ENCODE results near the gene DPH6.

Gene DPH6

GRCh38 chr15:35477312-35478262 is 68.4 kb downstream of the DPH6 start:
- H3K4me1 Mint-ChIP-seq: peaks cover 7% of the 10 kb centered on the region
- TF ChIP-seq CTCF (IDR thresholded peaks at IDR 0.05; ENCODE audit: unreplicated experiment in 3 of 3): no peak
- no peaks in the 10 kb centered on the region for H3K27me3 Mint-ChIP-seq (ENCODE audit: low read depth)
- no peak overlapping the region for H3K4me3 Mint-ChIP-seq
- peaks cover 3% of the 10 kb centered on the region for H3K9me3 Mint-ChIP-seq
- H3K27ac Mint-ChIP-seq: no peak overlapping the region
- H3K36me3 Mint-ChIP-seq (ENCODE audit: low read depth): peaks cover 10% of the 10 kb centered on the region

DNA sequence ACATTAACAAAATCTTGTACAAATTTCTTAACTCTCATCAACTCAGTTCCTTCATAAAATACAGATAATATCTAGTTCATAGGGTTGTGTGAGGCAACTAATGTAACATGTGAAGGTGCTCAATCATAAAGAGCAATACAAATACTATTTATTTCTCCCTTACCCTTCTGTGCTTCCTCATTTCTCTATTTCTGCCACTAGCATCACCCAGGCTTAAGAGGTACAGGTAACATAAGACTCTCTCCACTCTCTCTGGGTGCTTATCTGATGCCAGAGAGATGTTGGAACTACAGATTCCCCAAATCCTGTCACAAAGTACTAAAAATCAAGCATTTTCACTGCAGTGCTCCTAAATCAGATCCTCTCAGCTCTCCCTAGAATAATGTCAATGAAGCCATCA is 74.9 kb downstream of the DPH6 start:
- Mint-ChIP-seq H3K36me3 (ENCODE audit: low read depth) (no peaks in the 10 kb centered on the region), H3K9me3 (no peaks in the 10 kb centered on the region), H3K27ac (no peak overlapping the region), H3K4me1 (no peaks in the 10 kb centered on the region), H3K27me3 (ENCODE audit: low read depth) (no peaks in the 10 kb centered on the region), H3K4me3 (no peak overlapping the region)
- TF ChIP-seq CTCF (IDR thresholded peaks at IDR 0.05; ENCODE audit: unreplicated experiment in 3 of 3): no peak

DNA sequence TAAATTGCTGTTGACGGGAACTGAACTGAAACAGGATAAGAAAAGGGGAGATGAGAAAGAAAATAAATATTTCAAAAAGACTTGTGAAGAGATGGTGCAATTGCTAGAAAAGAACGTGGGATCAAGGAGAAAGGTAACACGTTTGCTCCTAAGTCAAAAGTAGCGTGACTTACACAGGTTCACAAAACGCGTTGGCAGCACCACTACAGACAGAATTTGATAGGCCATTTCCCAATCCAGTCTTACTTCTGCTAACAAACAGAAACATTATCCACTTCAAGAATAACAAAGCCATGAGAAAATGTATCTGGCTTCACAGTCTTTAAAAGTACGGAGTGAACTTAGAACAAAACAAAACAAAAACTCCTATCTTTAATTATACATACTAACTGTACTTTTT is 75.5 kb downstream of the DPH6 start:
- H3K4me3 Mint-ChIP-seq: no peak overlapping the region

GRCh38 chr15:35466476-35466875 is 79.5 kb downstream of the DPH6 start:
- Mint-ChIP-seq H3K9me3 (no peaks in the 10 kb centered on the region), H3K27ac (no peak overlapping the region), H3K36me3 (ENCODE audit: low read depth) (no peaks in the 10 kb centered on the region)

More for the DNA sequence above, 75.5 kb downstream of the DPH6 start:
- H3K36me3 Mint-ChIP-seq (ENCODE audit: low read depth): no peaks in the 10 kb centered on the region
- no peak for TF ChIP-seq CTCF (IDR thresholded peaks at IDR 0.05; ENCODE audit: unreplicated experiment in 3 of 3)
- no peaks in the 10 kb centered on the region for H3K9me3 Mint-ChIP-seq
- H3K27me3 Mint-ChIP-seq (ENCODE audit: low read depth): no peaks in the 10 kb centered on the region
- no peaks in the 10 kb centered on the region for H3K4me1 Mint-ChIP-seq
- H3K27ac Mint-ChIP-seq: no peak overlapping the region

DNA sequence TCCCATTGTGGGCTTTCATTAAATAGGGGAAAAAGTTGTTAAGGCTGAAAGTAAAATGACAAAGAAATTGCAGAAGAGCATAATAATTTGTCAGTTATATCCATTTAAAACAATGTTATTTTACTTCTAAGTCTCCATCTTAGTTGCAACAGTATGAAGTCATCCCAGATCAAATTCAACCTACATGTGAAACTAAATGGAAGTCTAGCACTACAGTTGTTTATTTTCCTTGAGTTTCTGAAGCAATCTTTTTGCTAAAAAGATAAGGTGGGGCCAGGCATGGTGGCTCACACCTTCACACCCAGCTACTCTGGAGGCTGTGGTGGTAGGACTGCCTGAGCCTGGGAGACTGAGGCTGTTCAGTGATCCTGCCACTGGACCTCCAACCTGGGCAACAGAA is 80.2 kb downstream of the DPH6 start:
- Mint-ChIP-seq H3K27ac (no peak overlapping the region), H3K36me3 (ENCODE audit: low read depth) (no peaks in the 10 kb centered on the region), H3K4me3 (no peak overlapping the region), H3K9me3 (no peaks in the 10 kb centered on the region), H3K4me1 (no peaks in the 10 kb centered on the region), H3K27me3 (ENCODE audit: low read depth) (no peaks in the 10 kb centered on the region)
- TF ChIP-seq CTCF (IDR thresholded peaks at IDR 0.05; ENCODE audit: unreplicated experiment in 3 of 3): no peak

More at GRCh38 chr15:35466476-35466875, 79.5 kb downstream of the DPH6 start:
- Mint-ChIP-seq H3K4me1 (no peaks in the 10 kb centered on the region), H3K27me3 (ENCODE audit: low read depth) (no peaks in the 10 kb centered on the region), H3K4me3 (no peak overlapping the region)
- TF ChIP-seq CTCF (IDR thresholded peaks at IDR 0.05; ENCODE audit: unreplicated experiment in 3 of 3): no peak

DNA sequence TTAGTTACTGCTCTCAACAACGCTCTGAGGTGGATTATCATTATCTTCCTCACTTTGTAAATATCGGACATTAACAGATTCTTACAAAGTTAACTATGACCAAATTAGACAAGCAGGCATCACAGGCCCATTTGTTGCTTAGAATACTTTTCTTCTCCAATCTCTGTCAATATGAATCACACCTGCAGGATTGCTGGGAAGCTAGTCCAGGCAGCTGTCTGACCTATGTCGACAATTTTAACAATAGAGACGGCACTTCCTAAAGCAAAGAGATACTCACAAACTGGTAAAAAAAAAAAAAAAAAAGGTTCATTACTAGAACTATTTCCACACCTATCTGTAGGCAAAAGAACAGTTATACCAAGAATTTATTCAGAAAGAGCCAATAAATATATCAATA is 85.3 kb downstream of the DPH6 start:
- TF ChIP-seq CTCF (IDR thresholded peaks at IDR 0.05; ENCODE audit: unreplicated experiment in 3 of 3): no peak
- H3K4me3 Mint-ChIP-seq: no peak overlapping the region
- H3K27ac Mint-ChIP-seq: no peak overlapping the region
- no peaks in the 10 kb centered on the region for H3K4me1 Mint-ChIP-seq
- no peaks in the 10 kb centered on the region for H3K9me3 Mint-ChIP-seq
- H3K27me3 Mint-ChIP-seq (ENCODE audit: low read depth): no peaks in the 10 kb centered on the region
- H3K36me3 Mint-ChIP-seq (ENCODE audit: low read depth): no peaks in the 10 kb centered on the region

Measured in nephron (organoid).